ENCODE results near the gene PTPN3.

GRCh38 chr9:109454601-109455155 is 43.4 kb downstream of the PTPN3 start:
- no peak for TF ChIP-seq EP300 (IDR thresholded peaks at IDR 0.05)
- no peak for TF ChIP-seq POLR2A (IDR thresholded peaks at IDR 0.05)
- TF ChIP-seq CTCF (IDR thresholded peaks at IDR 0.05): no peak
- no peak for TF ChIP-seq POLR2AphosphoS5 (IDR thresholded peaks at IDR 0.05)
